Kidney tubule cell (primary cell): ENCODE data around the gene NT5M.

Experiments used
- DNase-seq: peaks from one replicate; pipeline ENCODE4 v3.0.0-alpha.2; 2018; ENCODE audit warnings: low spot score

Gene NT5M

GRCh38 chr17:17355426-17355825, 52.3 kb downstream of the NT5M start:
- no peak for DNase-seq

GRCh38 chr17:17356149-17356930, 53.2 kb downstream of the NT5M start:
- DNase-seq = peak; percentile 78

- DNase-seq = no peak
These were observed 53.7 kb downstream of the NT5M start for GRCh38 chr17:17356931-17357270.

- no peak for DNase-seq
These were observed 55.0 kb downstream of the NT5M start for GRCh38 chr17:17358060-17358751.

GRCh38 chr17:17358866-17359265, 55.7 kb downstream of the NT5M start:
- no peak for DNase-seq

GRCh38 chr17:17359271-17359670, 56.1 kb downstream of the NT5M start:
- DNase-seq = no peak

- no peak for DNase-seq
These were observed 57.0 kb downstream of the NT5M start for GRCh38 chr17:17360087-17360730.

- no peak for DNase-seq
These were observed 58.3 kb downstream of the NT5M start for GRCh38 chr17:17361543-17361866.

GRCh38 chr17:17361867-17362539, 58.8 kb downstream of the NT5M start:
- DNase-seq = no peak

- DNase-seq = no peak
These were observed 59.4 kb downstream of the NT5M start for GRCh38 chr17:17362540-17362930.

GRCh38 chr17:17363638-17364337, 60.6 kb downstream of the NT5M start:
- no peak for DNase-seq

- no peak for DNase-seq
These were observed 61.1 kb downstream of the NT5M start for GRCh38 chr17:17364338-17364667.

GRCh38 chr17:17365476-17366110, 62.4 kb downstream of the NT5M start:
- no peak for DNase-seq

GRCh38 chr17:17366235-17366634, 63.1 kb downstream of the NT5M start:
- no peak for DNase-seq

- DNase-seq = no peak
These were observed 64.0 kb downstream of the NT5M start for GRCh38 chr17:17366941-17367875.

- DNase-seq = no peak
These were observed 64.8 kb downstream of the NT5M start for GRCh38 chr17:17367931-17368330.

GRCh38 chr17:17370711-17371110, 67.5 kb downstream of the NT5M start:
- DNase-seq = no peak

- no peak for DNase-seq
These were observed 69.8 kb downstream of the NT5M start for GRCh38 chr17:17372856-17373520.

GRCh38 chr17:17375841-17376240, 72.7 kb downstream of the NT5M start:
- no peak for DNase-seq

GRCh38 chr17:17376362-17376761, 73.2 kb downstream of the NT5M start:
- DNase-seq = no peak
